HG02610 (cell line): ENCODE results near the gene COA3.

Experiments used
- ATAC-seq: cut with Tn5 transposase; IDR thresholded peaks from one replicate; pipeline ENCODE4 v1.9.1; 2021; ENCODE audit warnings: mild to moderate bottlenecking, moderate library complexity; ENCODE audit not compliant: unreplicated experiment

The COA3 gene

GRCh38 chr17:42754782-42755181 is 43.7 kb downstream of the COA3 start:
- no peak for ATAC-seq

- ATAC-seq, result no peak
These were observed 46.9 kb downstream of the COA3 start for GRCh38 chr17:42751628-42752027.

- ATAC-seq, result no peak
These were observed 47.7 kb downstream of the COA3 start for GRCh38 chr17:42750739-42751344.

GRCh38 chr17:42748908-42749798 is 49.4 kb downstream of the COA3 start:
- ATAC-seq, result no peak

GRCh38 chr17:42748202-42748907 is 50.1 kb downstream of the COA3 start:
- no peak for ATAC-seq
